ENCODE data around the gene MAZ.
"Not testable (repeated sequence)": the region's sequence is repeated elsewhere in the genome, so short reads cannot be mapped to it uniquely, and the experiment has no call there.

The MAZ gene

GRCh38 chr16:29784901-29785500 is 21.3 kb upstream of the MAZ start:
- peak; percentile 86 for DNase-seq

DNA sequence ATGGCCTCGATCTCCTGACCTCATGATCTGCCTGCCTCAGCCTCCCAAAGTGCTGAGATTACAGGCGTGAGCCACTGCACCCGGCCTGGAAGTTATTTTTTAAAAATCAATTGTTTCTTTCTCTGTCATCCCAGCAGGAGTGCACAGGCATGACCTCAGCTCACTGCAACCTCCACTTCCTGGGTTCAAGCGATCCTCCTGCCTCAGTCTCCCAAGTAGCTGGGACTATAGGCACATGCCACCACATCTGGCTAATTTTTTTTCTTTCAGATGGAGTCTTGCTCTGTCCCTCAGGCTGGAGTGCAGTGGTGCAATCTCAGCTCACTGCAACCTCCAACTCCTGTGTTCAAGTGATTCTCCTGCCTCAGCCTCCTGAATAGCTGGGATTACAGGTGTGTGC is 19.2 kb upstream of the MAZ start:
- not testable (repeated sequence) for DNase-seq

GRCh38 chr16:29789775-29790182 is 16.6 kb upstream of the MAZ start:
- DNase-seq, result no peak

- DNase-seq, result peak; percentile 100
These were observed 16.0 kb upstream of the MAZ start, which contains the start of gene KIF22 for GRCh38 chr16:29790183-29790948. Gene KIF22, plus strand, starts transcription at chr16:29790751. Its CDS starts 9 bp downstream, at chr16:29790760.

GRCh38 chr16:29790949-29791844 is 15.1 kb upstream of the MAZ start:
- DNase-seq, result no peak

GRCh38 chr16:29791845-29792807 is 14.2 kb upstream of the MAZ start:
- DNase-seq, result no peak

DNA sequence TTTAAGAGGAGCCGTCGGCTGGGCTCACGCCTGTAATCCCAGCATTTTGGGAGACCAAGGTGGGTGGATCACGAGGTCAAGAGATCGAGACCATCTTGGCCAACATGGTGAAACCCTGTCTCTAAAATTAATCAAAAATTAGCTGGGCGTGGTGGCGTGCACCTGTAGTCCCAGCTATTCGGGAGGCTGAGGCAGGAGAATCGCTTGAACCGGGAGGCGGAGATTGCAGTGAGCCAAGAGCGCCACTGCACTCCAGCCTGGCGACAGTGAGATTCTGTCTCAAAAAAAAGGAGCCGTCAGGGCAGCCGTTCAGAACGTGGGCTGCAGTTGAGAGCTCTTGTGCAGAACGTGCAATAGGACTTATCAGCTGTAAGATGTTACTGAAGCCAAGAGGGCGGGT is 13.2 kb upstream of the MAZ start:
- DNase-seq, result not testable (repeated sequence)

- no peak for DNase-seq
These were observed 12.1 kb upstream of the MAZ start for GRCh38 chr16:29794231-29794710.

DNA sequence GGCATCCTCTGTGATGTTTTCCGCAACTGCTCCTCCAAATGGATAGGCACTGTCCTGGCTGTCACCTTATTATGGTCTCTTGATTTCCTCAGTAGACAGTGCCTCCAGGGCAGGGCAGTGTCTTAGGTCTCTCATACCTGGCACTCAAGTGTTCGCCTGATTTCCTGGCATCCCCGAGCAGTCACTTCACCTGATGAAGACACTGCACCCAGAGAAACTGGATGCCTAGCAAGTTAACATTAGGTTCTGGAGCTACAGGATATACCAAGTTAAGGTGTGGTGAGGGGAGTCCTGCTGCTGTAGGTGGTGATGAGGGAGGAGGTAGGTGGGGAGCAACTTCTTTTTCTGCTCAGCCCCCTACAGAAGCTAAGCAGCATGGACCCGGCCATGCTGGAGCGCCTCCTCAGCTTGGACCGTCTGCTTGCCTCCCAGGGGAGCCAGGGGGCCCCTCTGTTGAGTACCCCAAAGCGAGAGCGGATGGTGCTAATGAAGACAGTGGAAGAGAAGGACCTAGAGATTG is 3.9 kb upstream of the MAZ start:
- DNase-seq, result no peak

GRCh38 chr16:29804020-29804419 is 2.3 kb upstream of the MAZ start:
- DNase-seq, result no peak

DNA sequence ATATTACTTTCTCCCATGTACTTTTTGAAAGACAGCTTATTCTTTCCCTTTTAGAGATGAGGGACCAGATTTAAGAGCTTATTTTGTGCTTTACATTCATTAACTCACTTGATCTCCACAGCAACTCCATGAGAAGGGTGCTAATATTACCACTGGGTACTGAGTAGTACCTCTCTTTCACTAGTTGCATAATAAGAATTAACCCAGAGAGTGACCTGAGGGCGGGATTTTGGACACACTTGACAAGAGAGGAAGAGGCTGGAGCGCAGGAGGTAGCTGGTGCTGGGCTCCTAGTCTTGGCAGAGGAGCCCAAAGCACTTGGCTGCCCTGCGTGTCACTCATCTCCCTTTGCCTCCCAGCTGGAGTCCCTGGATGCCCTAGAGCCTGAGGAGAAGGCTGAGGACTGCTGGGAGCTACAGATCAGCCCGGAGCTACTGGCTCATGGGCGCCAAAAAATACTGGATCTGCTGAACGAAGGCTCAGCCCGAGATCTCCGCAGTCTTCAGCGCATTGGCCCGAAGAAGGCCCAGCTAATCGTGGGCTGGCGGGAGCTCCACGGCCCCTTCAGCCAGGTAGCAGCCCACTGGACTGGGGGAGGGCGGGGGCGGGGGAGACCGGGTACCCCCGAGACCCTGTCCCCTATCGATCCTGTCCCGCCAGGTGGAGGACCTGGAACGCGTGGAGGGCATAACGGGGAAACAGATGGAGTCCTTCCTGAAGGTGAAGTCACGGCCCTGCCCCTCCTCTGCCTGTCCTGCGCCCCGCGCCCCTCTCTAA is 1.7 kb upstream of the MAZ start:
- no peak for DNase-seq

- peak; percentile 98 for DNase-seq
These were observed 864 bp upstream of the MAZ start for GRCh38 chr16:29805232-29806098.

DNA sequence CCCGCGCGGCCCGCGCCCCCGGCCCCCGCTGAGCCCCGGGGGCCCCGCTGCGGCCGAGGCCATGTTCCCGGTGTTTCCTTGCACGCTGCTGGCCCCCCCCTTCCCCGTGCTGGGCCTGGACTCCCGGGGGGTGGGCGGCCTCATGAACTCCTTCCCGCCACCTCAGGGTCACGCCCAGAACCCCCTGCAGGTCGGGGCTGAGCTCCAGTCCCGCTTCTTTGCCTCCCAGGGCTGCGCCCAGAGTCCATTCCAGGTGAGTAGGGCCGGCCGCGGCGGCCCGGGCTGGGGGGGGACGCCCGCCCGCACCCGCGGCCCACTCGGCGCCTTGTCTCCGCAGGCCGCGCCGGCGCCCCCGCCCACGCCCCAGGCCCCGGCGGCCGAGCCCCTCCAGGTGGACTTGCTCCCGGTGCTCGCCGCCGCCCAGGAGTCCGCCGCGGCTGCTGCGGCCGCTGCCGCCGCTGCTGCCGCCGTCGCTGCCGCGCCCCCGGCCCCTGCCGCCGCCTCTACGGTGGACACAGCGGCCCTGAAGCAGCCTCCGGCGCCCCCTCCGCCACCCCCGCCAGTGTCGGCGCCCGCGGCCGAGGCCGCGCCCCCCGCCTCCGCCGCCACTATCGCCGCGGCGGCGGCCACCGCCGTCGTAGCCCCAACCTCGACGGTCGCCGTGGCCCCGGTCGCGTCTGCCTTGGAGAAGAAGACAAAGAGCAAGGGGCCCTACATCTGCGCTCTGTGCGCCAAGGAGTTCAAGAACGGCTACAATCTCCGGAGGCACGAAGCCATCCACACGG is 504 bp downstream of the MAZ start:
- DNase-seq, result peak; percentile 76

DNA sequence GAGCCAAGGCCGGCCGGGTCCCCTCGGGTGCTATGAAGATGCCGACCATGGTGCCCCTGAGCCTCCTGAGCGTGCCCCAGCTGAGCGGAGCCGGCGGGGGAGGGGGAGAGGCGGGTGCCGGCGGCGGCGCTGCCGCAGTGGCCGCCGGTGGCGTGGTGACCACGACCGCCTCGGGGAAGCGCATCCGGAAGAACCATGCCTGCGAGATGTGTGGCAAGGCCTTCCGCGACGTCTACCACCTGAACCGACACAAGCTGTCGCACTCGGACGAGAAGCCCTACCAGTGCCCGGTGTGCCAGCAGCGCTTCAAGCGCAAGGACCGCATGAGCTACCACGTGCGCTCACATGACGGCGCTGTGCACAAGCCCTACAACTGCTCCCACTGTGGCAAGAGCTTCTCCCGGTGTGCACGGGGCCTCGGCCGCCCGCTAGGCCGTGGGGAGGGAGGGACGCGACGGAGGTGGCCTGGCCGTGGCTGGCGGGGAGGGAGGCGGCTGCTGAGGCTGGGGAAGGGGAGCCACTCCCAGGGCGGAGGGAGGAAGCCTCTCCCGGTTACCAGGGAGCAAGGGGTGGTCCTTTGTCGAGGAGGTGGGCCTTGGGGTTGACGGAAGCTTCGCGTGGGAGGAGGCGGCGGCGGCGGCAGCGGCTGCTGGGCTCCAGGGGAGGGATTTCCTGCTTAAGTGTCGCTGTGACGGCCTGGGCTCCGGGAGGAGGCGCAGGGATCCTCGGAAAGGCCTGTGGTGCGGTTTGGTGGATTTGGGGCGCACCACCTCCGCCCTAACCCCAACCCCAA is 1.3 kb downstream of the MAZ start:
- DNase-seq, result peak; percentile 93

DNA sequence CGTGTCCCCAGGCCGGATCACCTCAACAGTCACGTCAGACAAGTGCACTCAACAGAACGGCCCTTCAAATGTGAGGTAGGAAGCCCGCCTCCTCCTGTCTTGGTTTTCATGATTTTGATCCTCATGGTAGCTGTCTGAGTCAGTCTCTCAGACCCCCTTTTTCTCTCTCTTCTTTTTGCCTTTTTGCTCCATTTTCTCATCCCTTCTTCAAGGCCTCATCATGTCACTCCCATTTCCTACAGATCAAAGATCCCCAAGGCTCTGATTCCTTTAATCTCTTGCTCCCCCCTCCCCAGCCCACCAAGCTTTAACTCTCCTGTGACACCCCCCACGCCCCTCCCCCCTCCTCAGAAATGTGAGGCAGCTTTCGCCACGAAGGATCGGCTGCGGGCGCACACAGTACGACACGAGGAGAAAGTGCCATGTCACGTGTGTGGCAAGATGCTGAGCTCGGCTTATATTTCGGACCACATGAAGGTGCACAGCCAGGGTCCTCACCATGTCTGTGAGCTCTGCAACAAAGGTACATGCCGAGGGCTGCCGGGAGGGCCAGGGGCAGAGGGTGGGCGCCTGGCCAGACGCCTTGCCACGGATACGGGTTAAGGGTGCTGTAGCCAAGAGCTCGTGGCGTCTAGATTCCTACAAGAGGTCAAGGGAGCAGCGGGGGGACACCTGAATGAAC is 2.0 kb downstream of the MAZ start:
- DNase-seq, result peak; percentile 60

DNA sequence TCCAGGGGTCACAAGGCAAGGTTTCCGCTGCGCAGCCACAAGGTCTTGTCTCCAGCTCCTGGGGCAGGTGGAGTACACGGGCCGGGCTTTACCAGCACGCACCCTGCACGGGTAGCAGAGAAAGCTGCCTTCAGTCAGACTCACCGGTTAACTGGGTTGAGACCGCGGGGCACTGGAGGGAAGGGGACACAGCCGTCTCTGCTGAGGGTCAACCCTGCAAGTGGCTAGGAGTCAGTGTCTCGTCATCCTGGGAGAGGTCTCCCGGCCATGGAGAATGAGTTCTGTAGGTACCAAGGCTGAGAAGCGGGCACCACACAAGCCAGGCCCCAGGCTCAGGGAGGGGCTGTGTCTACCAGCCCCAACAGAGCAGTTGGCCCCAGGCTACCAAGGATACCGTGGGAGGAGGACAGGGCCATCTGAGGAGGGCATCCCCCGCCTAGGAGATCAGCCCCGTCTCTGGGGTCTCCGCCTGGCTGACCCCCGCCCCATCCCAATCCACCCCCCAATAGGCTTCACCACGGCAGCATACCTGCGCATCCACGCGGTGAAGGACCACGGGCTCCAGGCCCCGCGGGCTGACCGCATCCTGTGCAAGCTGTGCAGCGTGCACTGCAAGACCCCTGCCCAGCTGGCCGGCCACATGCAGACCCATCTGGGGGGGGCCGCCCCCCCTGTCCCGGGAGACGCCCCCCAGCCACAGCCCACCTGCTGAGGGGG is 2.9 kb downstream of the MAZ start:
- no peak for DNase-seq

Data from stimulated activated CD8-positive, alpha-beta memory T cell treated with anti-CD3 and anti-CD28 coated beads, Interleukin-4, amount 100 ng/mL, for 48 hours (primary cell).